HepG2 (cell line): ENCODE results near the gene DLG2. TPM values are rescaled to one million over a fixed set of nuclear protein-coding genes. Genes with fewer than 3 reads are reported as not detected.

Source experiments
- ETV5 ChIP-seq: IDR thresholded peaks from 2 replicates; pipeline ENCODE4 v1.6.1; 2018; ENCODE audit warnings: missing biosample characterization, missing genetic modification reagents, inconsistent platforms, borderline replicate concordance
- FOXO1 ChIP-seq: sonication (generic); formaldehyde crosslinking; IDR thresholded peaks from 2 replicates; pipeline ENCODE4 v1.4.0; 2020; ENCODE audit warnings: missing genetic modification reagents
- GABPB1 ChIP-seq: IDR thresholded peaks from 2 replicates; pipeline ENCODE4 v1.6.1; 2016; ENCODE audit warnings: mild to moderate bottlenecking, missing genetic modification reagents, moderate library complexity, missing compliant biosample characterization
- GATA4 ChIP-seq: sonication (generic); IDR thresholded peaks from 2 replicates; pipeline ENCODE4 v1.6.1; 2016; ENCODE audit warnings: antibody characterized with exemption, low read depth, borderline replicate concordance
- LCORL ChIP-seq, 2 experiments: fragments of 450-650 bp in 1 of 2; sonication (generic) in 1 of 2; formaldehyde crosslinking in 1 of 2; IDR thresholded peaks; 2 replicates each; pipeline versions ENCODE4 v1.5.0 to v1.6.1; 2017 to 2020; ENCODE audit warnings: antibody characterized with exemption in 1 of 2, missing genetic modification reagents in 1 of 2
- NFIB ChIP-seq: sonication (generic); formaldehyde crosslinking; IDR thresholded peaks from 2 replicates; pipeline ENCODE4 v1.9.0; 2021; ENCODE audit warnings: missing genetic modification reagents, mild to moderate bottlenecking, borderline replicate concordance
- PITX1 ChIP-seq: sonication (generic); formaldehyde crosslinking; IDR thresholded peaks from 2 replicates; pipeline ENCODE4 v1.5.1; 2020; ENCODE audit warnings: mild to moderate bottlenecking, missing genetic modification reagents
- RARA ChIP-seq: IDR thresholded peaks from 2 replicates; pipeline ENCODE4 v1.6.1; 2016; ENCODE audit warnings: missing genetic modification reagents, missing compliant biosample characterization
- SIN3A ChIP-seq: IDR thresholded peaks from 2 replicates; pipeline ENCODE4 v1.6.1; 2011; ENCODE audit warnings: low read depth, mild to moderate bottlenecking, control low read depth, low read length, borderline replicate concordance
- SIN3B ChIP-seq: fragments of 150-350 bp; IDR thresholded peaks from 2 replicates; pipeline ENCODE4 v1.6.1; 2014; ENCODE audit warnings: low read length
- SIX4 ChIP-seq: sonication (generic); formaldehyde crosslinking; IDR thresholded peaks from 2 replicates; pipeline ENCODE4 v1.4.0; 2020; ENCODE audit warnings: missing genetic modification reagents
- STAG1 ChIP-seq: sonication (generic); formaldehyde crosslinking; IDR thresholded peaks from 2 replicates; pipeline ENCODE4 v1.4.0; 2020; ENCODE audit warnings: missing genetic modification reagents
- TIGD3 ChIP-seq: sonication (generic); formaldehyde crosslinking; IDR thresholded peaks from 2 replicates; pipeline ENCODE4 v1.5.1; 2020; ENCODE audit warnings: mild to moderate bottlenecking, missing genetic modification reagents, borderline replicate concordance
- ZNF224 ChIP-seq: sonication (generic); formaldehyde crosslinking; IDR thresholded peaks from 2 replicates; pipeline ENCODE4 v1.5.0; 2020; ENCODE audit warnings: mild to moderate bottlenecking, missing genetic modification reagents
- ZNF432 ChIP-seq: sonication (generic); formaldehyde crosslinking; IDR thresholded peaks from 2 replicates; pipeline ENCODE4 v1.5.0; 2020; ENCODE audit warnings: missing genetic modification reagents, mild to moderate bottlenecking, borderline replicate concordance
- ZNF451 ChIP-seq: sonication (generic); formaldehyde crosslinking; IDR thresholded peaks from 2 replicates; pipeline ENCODE4 v1.5.0; 2020; ENCODE audit warnings: mild to moderate bottlenecking, missing genetic modification reagents
- ZNF503 ChIP-seq: sonication (generic); formaldehyde crosslinking; IDR thresholded peaks from 2 replicates; pipeline ENCODE4 v1.4.0; 2020; ENCODE audit warnings: missing genetic modification reagents
- ZNF616 ChIP-seq: sonication (generic); formaldehyde crosslinking; IDR thresholded peaks from 2 replicates; pipeline ENCODE4 v1.5.0; 2020; ENCODE audit warnings: low read depth, mild to moderate bottlenecking, missing genetic modification reagents
- ZUFSP ChIP-seq: sonication (generic); formaldehyde crosslinking; IDR thresholded peaks from 2 replicates; pipeline ENCODE4 v1.9.0; 2021; ENCODE audit warnings: missing genetic modification reagents, mild to moderate bottlenecking, borderline replicate concordance
- polyA plus RNA-seq, 8 experiments: library from polyadenylated mRNA; depleted of rRNA in 3 of 8; stranded (reverse) in 7 of 8; unstranded in 1 of 8; fragments of >200 nt; fragmentation: Illumina TruSeq in 4 of 8; extraction: Trizol in 4 of 8; gene quantifications; 2 replicates each; pipeline versions ENCODE4 v1.2.1 to v1.2.3, GENCODE V29; 2011 to 2016; ENCODE audit warnings: low read depth in 4 of 8, missing spikeins in 1 of 8, mixed read lengths in 1 of 8; ENCODE audit not compliant: insufficient read depth in 1 of 8
- total RNA-seq, 5 experiments: library from RNA; depleted of rRNA; stranded (reverse); fragments of >200 nt; fragmentation: Illumina TruSeq; extraction: Trizol; gene quantifications; 2 replicates each; pipeline ENCODE4 v1.2.3, GENCODE V29; 2016; ENCODE audit warnings: low read depth in 1 of 5
- TF ChIP-seq, protein P1 (sequence below): fragments of 450-650 bp; IDR thresholded peaks from 2 replicates; pipeline ENCODE4 v1.6.1; 2017; ENCODE audit warnings: mild to moderate bottlenecking
- TF ChIP-seq, protein P2 (sequence below): IDR thresholded peaks from 2 replicates; pipeline ENCODE4 v1.6.1; 2018; ENCODE audit warnings: missing genetic modification reagents

The DLG2 gene
- total and polyA plus RNA-seq, 2 of the 13 experiments (the other 11 are each of a cell fraction or from before 2014, with no cell fraction given): 0.46 to 1.0 TPM

GRCh38 chr11:83852775-83853442 lies 1774.2 kb downstream of the DLG2 start (continued):
- TF ChIP-seq ZNF616 (CRISPR knock-in tag) (no peak), ETV5 (peak; percentile 53; the same call in 1 of the 2 replicates), NFIB (CRISPR knock-in tag) (no peak), FOXO1 (CRISPR knock-in tag) (peak; percentile 30; the same call in 1 of the 2 replicates), PITX1 (peak; percentile 62; the same call in 1 of the 2 replicates), STAG1 (CRISPR knock-in tag) (no peak), ZNF451 (no peak), ZNF503 (CRISPR knock-in tag) (peak; percentile 73), GATA4 (peak; percentile 78; the same call in 1 of the 2 replicates), ZNF224 (CRISPR knock-in tag) (no peak), LCORL (IDR thresholded peaks at IDR 0.05) (peak; percentile 70; the same call in 1 of the 2 replicates), LCORL (CRISPR knock-in tag; IDR thresholded peaks at IDR 0.05) (no peak), SIN3B (no peak), ZUFSP (CRISPR knock-in tag) (no peak), RARA (CRISPR knock-in tag) (peak; percentile 94), SIN3A (no peak), TIGD3 (CRISPR knock-in tag) (no peak), SIX4 (CRISPR knock-in tag) (no peak), ZNF432 (CRISPR knock-in tag) (no peak), GABPB1 (no peak)
- TF ChIP-seq, protein P1, sequence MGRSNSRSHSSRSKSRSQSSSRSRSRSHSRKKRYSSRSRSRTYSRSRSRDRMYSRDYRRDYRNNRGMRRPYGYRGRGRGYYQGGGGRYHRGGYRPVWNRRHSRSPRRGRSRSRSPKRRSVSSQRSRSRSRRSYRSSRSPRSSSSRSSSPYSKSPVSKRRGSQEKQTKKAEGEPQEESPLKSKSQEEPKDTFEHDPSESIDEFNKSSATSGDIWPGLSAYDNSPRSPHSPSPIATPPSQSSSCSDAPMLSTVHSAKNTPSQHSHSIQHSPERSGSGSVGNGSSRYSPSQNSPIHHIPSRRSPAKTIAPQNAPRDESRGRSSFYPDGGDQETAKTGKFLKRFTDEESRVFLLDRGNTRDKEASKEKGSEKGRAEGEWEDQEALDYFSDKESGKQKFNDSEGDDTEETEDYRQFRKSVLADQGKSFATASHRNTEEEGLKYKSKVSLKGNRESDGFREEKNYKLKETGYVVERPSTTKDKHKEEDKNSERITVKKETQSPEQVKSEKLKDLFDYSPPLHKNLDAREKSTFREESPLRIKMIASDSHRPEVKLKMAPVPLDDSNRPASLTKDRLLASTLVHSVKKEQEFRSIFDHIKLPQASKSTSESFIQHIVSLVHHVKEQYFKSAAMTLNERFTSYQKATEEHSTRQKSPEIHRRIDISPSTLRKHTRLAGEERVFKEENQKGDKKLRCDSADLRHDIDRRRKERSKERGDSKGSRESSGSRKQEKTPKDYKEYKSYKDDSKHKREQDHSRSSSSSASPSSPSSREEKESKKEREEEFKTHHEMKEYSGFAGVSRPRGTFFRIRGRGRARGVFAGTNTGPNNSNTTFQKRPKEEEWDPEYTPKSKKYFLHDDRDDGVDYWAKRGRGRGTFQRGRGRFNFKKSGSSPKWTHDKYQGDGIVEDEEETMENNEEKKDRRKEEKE: no peak
- TF ChIP-seq, protein P2, sequence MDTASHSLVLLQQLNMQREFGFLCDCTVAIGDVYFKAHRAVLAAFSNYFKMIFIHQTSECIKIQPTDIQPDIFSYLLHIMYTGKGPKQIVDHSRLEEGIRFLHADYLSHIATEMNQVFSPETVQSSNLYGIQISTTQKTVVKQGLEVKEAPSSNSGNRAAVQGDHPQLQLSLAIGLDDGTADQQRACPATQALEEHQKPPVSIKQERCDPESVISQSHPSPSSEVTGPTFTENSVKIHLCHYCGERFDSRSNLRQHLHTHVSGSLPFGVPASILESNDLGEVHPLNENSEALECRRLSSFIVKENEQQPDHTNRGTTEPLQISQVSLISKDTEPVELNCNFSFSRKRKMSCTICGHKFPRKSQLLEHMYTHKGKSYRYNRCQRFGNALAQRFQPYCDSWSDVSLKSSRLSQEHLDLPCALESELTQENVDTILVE (CRISPR knock-in tag): no peak; the same call in 1 of the 2 replicates
